SK-N-SH (cell line): Measurements from ENCODE around the gene FAM209B. TPM values are rescaled to one million over a fixed set of nuclear protein-coding genes. Genes with fewer than 3 reads are reported as not detected.

Experiments
- CTCF ChIA-PET: fragments of 300-600, 350-600 bp; formaldehyde crosslinking; extraction: SDS; loops from one replicate; lab custom pipeline; 2021; lab: Yijun Ruan, JAX
- POLR2A ChIA-PET: fragments of 350-600 bp; sonication (Branson Sonifier 250); formaldehyde crosslinking; extraction: SDS; loops from one replicate; lab custom pipeline; 2020; ENCODE audit warnings: antibody characterized with exemption, inconsistent platforms; lab: Yijun Ruan, JAX
- DNase-seq: peaks from one replicate; pipeline ENCODE4 v3.0.0; 2012
- H2AFZ ChIP-seq: fragments of 200-600 bp; sonication (generic); 2 replicates; pipeline ENCODE4 v1.8.1; 2016; ENCODE audit warnings: antibody characterized with exemption, mild to moderate bottlenecking, low read depth
- H3F3A ChIP-seq: fragments of 200-600 bp; sonication (generic); replicated peaks from 2 replicates; pipeline ENCODE3; 2016; ENCODE audit warnings: antibody characterized with exemption, mild to moderate bottlenecking; ENCODE audit not compliant: insufficient read depth
- H3K27ac ChIP-seq, 2 experiments: fragments of 200-500 bp in 1 of 2; fragments of 200-600 bp in 1 of 2; sonication (Bioruptor generic) in 1 of 2; sonication (generic), shearing (Covaris generic) in 1 of 2; 2 replicates each; pipeline versions ENCODE4 v1.5.1 to v1.6.1; 2014 to 2016; ENCODE audit warnings: low read depth in 2 of 2, inconsistent platforms in 1 of 2, low read length in 1 of 2, mild to moderate bottlenecking in 1 of 2, mixed read lengths in 1 of 2
- H3K27me3 ChIP-seq: fragments of 200-600 bp; sonication (generic), shearing (Covaris generic); 2 replicates; pipeline ENCODE4 v1.6.1; 2016; ENCODE audit warnings: mixed run types; ENCODE audit not compliant: insufficient read depth
- H3K36me3 ChIP-seq, 2 experiments: fragments of 200-500 bp in 1 of 2; fragments of 200-600 bp in 1 of 2; sonication (Bioruptor generic) in 1 of 2; sonication (generic) in 1 of 2; replicated peaks in 1 of 2; 2 replicates each; pipeline versions ENCODE3 to v1.5.1; 2014 to 2016; ENCODE audit warnings: low read length in 1 of 2, mild to moderate bottlenecking in 1 of 2; ENCODE audit not compliant: insufficient read depth in 2 of 2, control insufficient read depth in 1 of 2
- H3K4me1 ChIP-seq, 2 experiments: fragments of 200-500 bp in 1 of 2; fragments of 200-600 bp in 1 of 2; sonication (Bioruptor generic) in 1 of 2; sonication (generic), shearing (Covaris generic) in 1 of 2; 2 replicates each; pipeline versions ENCODE4 v1.5.1 to v1.6.1; 2014 to 2016; ENCODE audit warnings: low read depth in 1 of 2, low read length in 1 of 2, mixed run types in 1 of 2; ENCODE audit not compliant: insufficient read depth in 2 of 2, control insufficient read depth in 1 of 2
- H3K4me2 ChIP-seq: fragments of 200-600 bp; sonication (generic), shearing (Covaris generic); 2 replicates; pipeline ENCODE4 v1.6.1; 2017; ENCODE audit warnings: mixed run types
- H3K4me3 ChIP-seq, 2 experiments: fragments of 200-500 bp in 1 of 2; fragments of 200-600 bp in 1 of 2; sonication (Bioruptor generic) in 1 of 2; sonication (generic), shearing (Covaris generic) in 1 of 2; 2 replicates each; pipeline versions ENCODE4 v1.5.1 to v1.8.1; 2014 to 2016; ENCODE audit warnings: low read depth in 2 of 2, inconsistent platforms in 1 of 2, low read length in 1 of 2, mild to moderate bottlenecking in 1 of 2, mixed read lengths in 1 of 2, moderate library complexity in 1 of 2
- H3K79me2 ChIP-seq: fragments of 200-600 bp; sonication (generic); 2 replicates; pipeline ENCODE4 v1.8.1; 2017; ENCODE audit warnings: mild to moderate bottlenecking; ENCODE audit not compliant: insufficient read depth
- H3K9ac ChIP-seq: fragments of 200-600 bp; sonication (generic); 2 replicates; pipeline ENCODE4 v1.6.1; 2017; ENCODE audit warnings: mixed run types
- H3K9me2 ChIP-seq: fragments of 200-600 bp; sonication (generic); 2 replicates; pipeline ENCODE4 v1.6.1; 2017; ENCODE audit warnings: mixed run types
- H3K9me3 ChIP-seq: fragments of 200-600 bp; sonication (generic); 2 replicates; pipeline ENCODE4 v1.6.1; 2017; ENCODE audit warnings: mixed run types, mild to moderate bottlenecking, moderate library complexity
- H4K20me1 ChIP-seq: fragments of 200-600 bp; sonication (generic); 2 replicates; pipeline ENCODE4 v1.6.1; 2017; ENCODE audit warnings: mild to moderate bottlenecking, mixed run types; ENCODE audit not compliant: insufficient read depth
- CHD2 ChIP-seq: fragments of 150-350 bp; IDR thresholded peaks from 2 replicates; pipeline ENCODE4 v1.6.1; 2018; ENCODE audit warnings: low read length; ENCODE audit not compliant: partially characterized antibody
- ELF1 ChIP-seq: IDR thresholded peaks from 2 replicates; pipeline ENCODE4 v1.4.0; 2012
- FOXM1 ChIP-seq: IDR thresholded peaks from 2 replicates; pipeline ENCODE4 v1.4.0; 2012; ENCODE audit warnings: low read depth, mild to moderate bottlenecking
- GABPA ChIP-seq: IDR thresholded peaks from 2 replicates; pipeline ENCODE4 v1.4.0; 2012; ENCODE audit warnings: low read depth, mild to moderate bottlenecking
- NRF1 ChIP-seq: IDR thresholded peaks from 2 replicates; pipeline ENCODE4 v1.6.1; 2012; ENCODE audit warnings: low read depth, mild to moderate bottlenecking, low read length
- RCOR1 ChIP-seq: fragments of 150-350 bp; IDR thresholded peaks from 2 replicates; pipeline ENCODE4 v1.6.1; 2017; ENCODE audit warnings: antibody characterized with exemption, low read length
- REST ChIP-seq: IDR thresholded peaks from 2 replicates; pipeline ENCODE4 v1.6.1; 2012; ENCODE audit warnings: mild to moderate bottlenecking, low read depth, low read length, moderate library complexity
- RFX5 ChIP-seq: IDR thresholded peaks from 2 replicates; pipeline ENCODE4 v1.6.1; 2012; ENCODE audit warnings: mild to moderate bottlenecking, improper control_type of control experiment, low read length
- ZBTB33 ChIP-seq: IDR thresholded peaks from 2 replicates; pipeline ENCODE4 v1.4.0; 2012; ENCODE audit warnings: low read depth, borderline replicate concordance
- WGBS: methylation state at CpG from one replicate; pipeline ENCODE4 v1.1.6; 2017; ENCODE audit warnings: low lambda C conversion rate; 5-methylcytosine and 5-hydroxymethylcytosine counted together
- polyA plus RNA-seq, 3 experiments: library from polyadenylated mRNA; depleted of rRNA; stranded (reverse); fragments of >200 nt; gene quantifications; 2 replicates each; pipeline ENCODE4 v1.2.3, GENCODE V29; 2012
- TF ChIP-seq, protein P1 (sequence below): fragments of 200-600 bp; sonication (generic); IDR thresholded peaks from 2 replicates; pipeline ENCODE4 v1.6.1; 2017; ENCODE audit warnings: antibody characterized with exemption, mild to moderate bottlenecking, moderate library complexity
- TF ChIP-seq, protein P2 (sequence below): IDR thresholded peaks from 2 replicates; pipeline ENCODE4 v1.4.0; 2012; ENCODE audit warnings: low read depth

FAM209B gene
- polyA plus RNA-seq, 1 of the 3 experiments (the other 2 are of a cell fraction) = not detected

GRCh38 chr20:56566621-56567020 lies 33.6 kb downstream of the FAM209B start:
- no peak overlapping the region for H3K27ac ChIP-seq
- H4K20me1 ChIP-seq = no peaks in the 10 kb centered on the region
- no peaks in the 10 kb centered on the region for H3K4me1 ChIP-seq
- no peaks in the 10 kb centered on the region for H3K79me2 ChIP-seq
- CTCF ChIA-PET = interaction anchor here (6.0 kb wide), 1 partner anchor 16 kb away, joined by 23 read pairs; no protein-coding TSS in a partner anchor
- H2AFZ ChIP-seq = no peak overlapping the region
- no peak overlapping the region for H3K9ac ChIP-seq
- H3K9me3 ChIP-seq = no peaks in the 10 kb centered on the region
- no peaks in the 10 kb centered on the region for H3K36me3 ChIP-seq
- DNase-seq = no peak
- no peaks in the 10 kb centered on the region for H3F3A ChIP-seq
- no peak overlapping the region for H3K4me3 ChIP-seq
- H3K9me2 ChIP-seq = no peaks in the 10 kb centered on the region
- H3K4me2 ChIP-seq = no peak overlapping the region
- peaks cover 16% of the 10 kb centered on the region; the same call in 1 of the 2 replicates for H3K27me3 ChIP-seq
- TF ChIP-seq REST (no peak), ZBTB33 (no peak), RFX5 (no peak), FOXM1 (no peak), ELF1 (no peak), CHD2 (no peak), GABPA (no peak), RCOR1 (no peak), NRF1 (no peak)
- TF ChIP-seq, protein P1, sequence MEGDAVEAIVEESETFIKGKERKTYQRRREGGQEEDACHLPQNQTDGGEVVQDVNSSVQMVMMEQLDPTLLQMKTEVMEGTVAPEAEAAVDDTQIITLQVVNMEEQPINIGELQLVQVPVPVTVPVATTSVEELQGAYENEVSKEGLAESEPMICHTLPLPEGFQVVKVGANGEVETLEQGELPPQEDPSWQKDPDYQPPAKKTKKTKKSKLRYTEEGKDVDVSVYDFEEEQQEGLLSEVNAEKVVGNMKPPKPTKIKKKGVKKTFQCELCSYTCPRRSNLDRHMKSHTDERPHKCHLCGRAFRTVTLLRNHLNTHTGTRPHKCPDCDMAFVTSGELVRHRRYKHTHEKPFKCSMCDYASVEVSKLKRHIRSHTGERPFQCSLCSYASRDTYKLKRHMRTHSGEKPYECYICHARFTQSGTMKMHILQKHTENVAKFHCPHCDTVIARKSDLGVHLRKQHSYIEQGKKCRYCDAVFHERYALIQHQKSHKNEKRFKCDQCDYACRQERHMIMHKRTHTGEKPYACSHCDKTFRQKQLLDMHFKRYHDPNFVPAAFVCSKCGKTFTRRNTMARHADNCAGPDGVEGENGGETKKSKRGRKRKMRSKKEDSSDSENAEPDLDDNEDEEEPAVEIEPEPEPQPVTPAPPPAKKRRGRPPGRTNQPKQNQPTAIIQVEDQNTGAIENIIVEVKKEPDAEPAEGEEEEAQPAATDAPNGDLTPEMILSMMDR = no peak
- TF ChIP-seq, protein P2, sequence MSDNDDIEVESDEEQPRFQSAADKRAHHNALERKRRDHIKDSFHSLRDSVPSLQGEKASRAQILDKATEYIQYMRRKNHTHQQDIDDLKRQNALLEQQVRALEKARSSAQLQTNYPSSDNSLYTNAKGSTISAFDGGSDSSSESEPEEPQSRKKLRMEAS = no peak
- POLR2A ChIA-PET = no interaction called here
- WGBS = 15% methylated on average over 3 of the region's 3 CpGs
